Body of pancreas (tissue), 4 donors: ENCODE measurements around the gene TYW1. TPM values are rescaled to one million over a fixed set of nuclear protein-coding genes. Genes with fewer than 3 reads are reported as not detected.
"Not testable (repeated sequence)": the region's sequence is repeated elsewhere in the genome, so short reads cannot be mapped to it uniquely, and the experiment has no call there.

Experiments
- ATAC-seq: fragments of 150-250 bp; one replicate; pipeline ENCODE4 v1.9.1; 2016
- DNase-seq, 4 donors: peaks; one replicate each; pipeline ENCODE4 v3.0.0-alpha.2; 2019
- H3K27ac ChIP-seq, 4 donors: fragments of 200-600 bp; sonication (generic); 1 replicate in 3 of 4; 2 replicates in 1 of 4; pipeline versions ENCODE4 v1.5.1 to v1.6.1; 2016 to 2019; ENCODE audit warnings: mild to moderate bottlenecking in 1 of 4, mixed read lengths in 1 of 4, moderate library complexity in 1 of 4
- H3K27me3 ChIP-seq, 2 donors: fragments of 200-600 bp; sonication (generic); one replicate each; pipeline ENCODE4 v1.6.0; 2016; ENCODE audit warnings: mild to moderate bottlenecking in 1 of 2
- H3K36me3 ChIP-seq, 2 donors: fragments of 200-600 bp; sonication (generic); replicated peaks in 1 of 2; 2 replicates each; pipeline ENCODE4 v1.5.1; 2016; ENCODE audit warnings: low read depth in 2 of 2; ENCODE audit not compliant: insufficient read depth in 1 of 2
- H3K4me1 ChIP-seq: fragments of 200-600 bp; sonication (generic); one replicate; pipeline ENCODE4 v1.6.0; 2016
- H3K4me3 ChIP-seq, 2 donors: fragments of 200-600 bp; sonication (generic); 1 replicate in 1 of 2; 2 replicates in 1 of 2; pipeline ENCODE4 v1.5.1; 2016 to 2019
- H3K9me3 ChIP-seq, 3 donors: fragments of 200-600 bp; sonication (generic); 1 replicate in 2 of 3; 2 replicates in 1 of 3; pipeline ENCODE4 v1.5.1; 2016
- POLR2A ChIP-seq, 3 donors: fragments of 450-650 bp; IDR thresholded peaks; one replicate each; pipeline ENCODE4 v1.6.1; 2016; ENCODE audit warnings: antibody characterized with exemption in 3 of 3, mild to moderate bottlenecking in 2 of 3
- WGBS, 2 donors: methylation state at CpG; one replicate each; pipeline ENCODE4 v1.1.5; 2017; 5-methylcytosine and 5-hydroxymethylcytosine counted together
- intact Hi-C: fragments of 100-400 bp; cut with DNase I; formaldehyde crosslinking; loops from one replicate; pipeline ENCODE4 v1.15.1; 2023
- total RNA-seq, 2 donors: library from RNA; depleted of rRNA; stranded (reverse); fragments of >200 nt; gene quantifications; one replicate each; pipeline ENCODE4 v1.1.0, GENCODE V29; 2016
- TF ChIP-seq, protein P1 (sequence below), 7 experiments: fragments of 450-650 bp in 4 of 7; fragments of 200-600 bp in 3 of 7; sonication (generic) in 3 of 7; IDR thresholded peaks; one replicate each; pipeline ENCODE4 v1.5.1; 2016 to 2019; ENCODE audit warnings: antibody characterized with exemption in 7 of 7

The TYW1 gene
- total RNA-seq, 2 donors from 2014 or later: 7.6 to 15.6 TPM

DNA sequence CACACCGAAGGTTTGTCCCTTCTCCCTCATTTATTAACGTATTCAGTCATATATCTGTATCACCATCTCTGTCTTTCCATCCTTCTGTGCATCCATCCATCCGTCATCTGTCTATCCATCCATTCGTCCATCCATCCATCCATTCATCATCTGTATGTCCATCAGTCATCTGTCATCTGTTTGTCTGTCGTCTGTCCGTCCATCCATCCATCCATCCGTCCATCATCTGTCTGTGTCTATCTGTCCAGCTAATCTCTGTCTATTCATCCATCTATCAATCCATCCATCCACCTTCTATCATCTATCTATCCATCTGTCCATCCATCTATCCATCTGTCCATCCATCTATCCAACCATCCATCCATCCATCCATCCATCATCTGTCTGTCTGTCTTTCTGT is 213.9 kb downstream of the TYW1 start:
- 90 to 92% methylated on average over 7 of the region's 7 CpGs for WGBS, 2 donors
- ATAC-seq: no peak
- H3K27ac ChIP-seq: no peak overlapping the region
- H3K36me3 ChIP-seq: no peaks in the 10 kb centered on the region
- no peak overlapping the region for H3K4me3 ChIP-seq
- intact Hi-C loops: no loop called here
- H3K4me1 ChIP-seq: no peaks in the 10 kb centered on the region
- DNase-seq: no peak
- TF ChIP-seq, protein P1, sequence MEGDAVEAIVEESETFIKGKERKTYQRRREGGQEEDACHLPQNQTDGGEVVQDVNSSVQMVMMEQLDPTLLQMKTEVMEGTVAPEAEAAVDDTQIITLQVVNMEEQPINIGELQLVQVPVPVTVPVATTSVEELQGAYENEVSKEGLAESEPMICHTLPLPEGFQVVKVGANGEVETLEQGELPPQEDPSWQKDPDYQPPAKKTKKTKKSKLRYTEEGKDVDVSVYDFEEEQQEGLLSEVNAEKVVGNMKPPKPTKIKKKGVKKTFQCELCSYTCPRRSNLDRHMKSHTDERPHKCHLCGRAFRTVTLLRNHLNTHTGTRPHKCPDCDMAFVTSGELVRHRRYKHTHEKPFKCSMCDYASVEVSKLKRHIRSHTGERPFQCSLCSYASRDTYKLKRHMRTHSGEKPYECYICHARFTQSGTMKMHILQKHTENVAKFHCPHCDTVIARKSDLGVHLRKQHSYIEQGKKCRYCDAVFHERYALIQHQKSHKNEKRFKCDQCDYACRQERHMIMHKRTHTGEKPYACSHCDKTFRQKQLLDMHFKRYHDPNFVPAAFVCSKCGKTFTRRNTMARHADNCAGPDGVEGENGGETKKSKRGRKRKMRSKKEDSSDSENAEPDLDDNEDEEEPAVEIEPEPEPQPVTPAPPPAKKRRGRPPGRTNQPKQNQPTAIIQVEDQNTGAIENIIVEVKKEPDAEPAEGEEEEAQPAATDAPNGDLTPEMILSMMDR (IDR thresholded peaks at IDR 0.05): no peak
- no peak for TF ChIP-seq POLR2A (IDR thresholded peaks at IDR 0.05)
- no peaks in the 10 kb centered on the region for H3K9me3 ChIP-seq
- H3K27me3 ChIP-seq: no peaks in the 10 kb centered on the region

DNA sequence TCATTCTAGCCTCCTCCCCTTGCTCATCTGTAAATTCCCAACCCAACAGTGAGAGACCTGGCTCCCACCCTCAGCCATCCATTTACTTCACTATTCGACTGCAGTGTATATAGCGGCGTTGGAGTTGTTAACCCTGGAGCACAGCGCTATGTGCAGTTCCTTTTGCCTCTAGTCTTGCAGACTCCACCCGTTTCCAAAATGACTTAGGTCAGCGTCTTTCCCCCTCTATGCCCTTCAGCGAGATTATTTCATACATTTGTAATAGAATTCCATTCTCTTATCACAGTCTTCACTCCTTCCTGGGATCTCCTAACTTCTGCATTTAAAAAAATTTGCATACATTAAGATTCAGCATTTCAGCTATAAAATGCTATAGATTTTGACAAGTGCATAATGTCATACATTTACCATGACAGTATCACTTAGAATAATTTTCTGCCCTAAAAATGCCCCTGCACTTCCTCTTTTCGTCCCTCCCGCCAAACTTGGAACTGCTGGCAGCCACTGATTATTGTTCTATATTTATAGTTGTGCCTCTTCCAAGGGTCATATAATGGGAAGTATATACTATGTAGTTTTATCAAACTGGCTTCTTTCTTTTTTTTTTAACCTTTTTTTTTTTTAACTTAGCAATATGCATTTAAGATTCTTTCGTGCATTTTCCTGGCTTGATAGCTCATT is 215.2 kb downstream of the TYW1 start:
- 83 to 95% methylated on average over 10 of the region's 10 CpGs for WGBS, 2 donors
- H3K9me3 ChIP-seq, intact Hi-C loops, H3K27me3 ChIP-seq, H3K4me3 ChIP-seq, H3K4me1 ChIP-seq, ATAC-seq, DNase-seq, H3K36me3 ChIP-seq, H3K27ac ChIP-seq: not testable (repeated sequence)

DNA sequence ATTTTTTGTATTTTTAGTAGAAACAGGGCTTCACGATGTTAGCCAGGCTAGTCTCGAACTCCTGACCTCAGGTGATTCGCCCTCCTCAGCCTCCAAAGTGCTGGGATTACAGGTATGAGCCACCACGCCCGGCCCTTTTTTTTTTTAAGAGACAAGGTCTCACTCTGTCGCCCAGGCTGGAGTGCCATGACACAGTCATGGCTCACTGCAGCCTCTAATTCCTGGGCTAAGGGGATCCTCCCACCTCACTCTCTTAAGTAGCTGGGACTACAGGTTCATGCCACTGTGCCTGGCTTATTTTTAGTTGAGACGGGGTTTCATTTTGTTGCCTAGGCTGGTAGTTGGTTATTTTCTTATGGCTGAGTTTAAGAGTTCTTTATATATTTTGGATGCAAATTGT is 216.4 kb downstream of the TYW1 start:
- DNase-seq, H3K4me3 ChIP-seq, H3K27ac ChIP-seq, H3K36me3 ChIP-seq, H3K27me3 ChIP-seq, H3K4me1 ChIP-seq, H3K9me3 ChIP-seq, intact Hi-C loops, ATAC-seq: not testable (repeated sequence)
- WGBS, 2 donors: 95 to 97% methylated on average over 7 of the region's 7 CpGs

DNA sequence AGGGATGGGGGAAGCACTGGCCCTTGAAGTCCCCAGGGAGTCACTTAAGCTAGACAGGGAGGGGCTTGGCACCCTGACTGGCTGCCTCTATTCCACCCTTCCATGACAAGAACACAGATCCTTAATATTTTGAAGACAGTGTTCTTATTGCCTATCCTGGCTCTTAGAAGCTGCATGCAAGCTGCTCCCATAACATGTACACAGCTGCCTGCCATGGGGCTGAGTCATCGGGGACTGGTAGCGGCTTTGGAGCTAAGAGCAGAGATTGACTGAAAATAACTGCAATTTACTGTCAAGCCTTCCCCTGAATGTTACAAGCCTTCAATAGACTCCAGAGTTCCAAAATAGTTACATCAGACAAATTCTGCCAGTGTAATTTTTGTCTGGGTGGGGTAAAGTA is 226.9 kb downstream of the TYW1 start:
- H3K4me3 ChIP-seq, intact Hi-C loops, H3K27ac ChIP-seq, H3K9me3 ChIP-seq, ATAC-seq, H3K4me1 ChIP-seq, DNase-seq, H3K36me3 ChIP-seq, H3K27me3 ChIP-seq: not testable (repeated sequence)
- 78 to 96% methylated on average over 2 of the region's 2 CpGs for WGBS, 2 donors

DNA sequence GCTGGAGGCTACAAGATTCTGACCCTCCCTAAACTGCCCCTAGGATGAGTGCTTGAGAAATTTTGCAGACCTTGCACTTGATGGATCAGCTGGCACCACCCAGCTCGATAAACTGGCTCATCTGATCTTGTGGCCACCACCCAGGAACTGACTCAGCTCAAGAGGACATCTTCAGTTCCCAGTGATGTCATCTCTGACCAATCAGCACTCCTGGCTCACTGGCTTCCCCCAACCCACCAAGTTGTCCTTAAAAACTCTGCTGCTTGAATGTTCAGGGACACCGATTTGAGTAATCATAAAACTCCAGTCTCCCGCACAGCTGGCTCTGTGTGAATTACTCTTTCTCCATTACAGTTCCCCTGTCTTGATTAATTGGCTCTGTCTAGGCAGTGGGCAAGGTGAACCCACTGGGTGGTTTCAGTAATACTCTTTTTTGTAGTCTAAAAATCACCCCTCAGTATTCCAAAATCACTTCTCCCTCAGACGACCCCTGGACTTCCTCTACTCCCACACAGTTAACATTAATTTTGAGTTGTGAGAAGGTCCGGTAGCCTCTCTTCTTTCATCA is 229.8 kb downstream of the TYW1 start:
- H3K9me3 ChIP-seq, H3K36me3 ChIP-seq, H3K27ac ChIP-seq, H3K4me1 ChIP-seq, intact Hi-C loops, H3K4me3 ChIP-seq, ATAC-seq, H3K27me3 ChIP-seq: not testable (repeated sequence)
- WGBS, 2 donors: 74 to 82% methylated on average over 5 of the region's 5 CpGs
- DNase-seq: peak in 1 of 4 donors; percentile 4

DNA sequence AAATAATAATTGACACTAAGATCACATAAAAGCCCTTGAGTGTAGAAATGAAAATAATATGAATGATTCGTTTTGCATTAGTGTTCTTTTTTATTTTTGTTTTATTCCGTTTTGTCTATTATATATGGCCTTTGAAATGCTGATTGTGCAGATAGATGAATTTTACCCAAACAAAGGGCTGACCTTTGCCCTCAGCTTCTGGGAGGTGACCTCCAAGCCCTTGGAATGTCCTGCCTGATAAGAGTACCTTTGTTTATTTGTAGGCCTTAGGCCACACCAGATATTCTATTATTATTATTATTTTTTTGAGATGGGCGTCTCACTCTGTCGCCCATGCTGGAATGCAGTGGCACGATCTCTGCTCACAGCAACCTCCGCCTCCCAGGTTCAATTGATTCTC is 230.3 kb downstream of the TYW1 start:
- WGBS, 2 donors: 85 to 97% methylated on average over 6 of the region's 6 CpGs
- H3K27me3 ChIP-seq, DNase-seq, H3K4me1 ChIP-seq, H3K9me3 ChIP-seq, H3K27ac ChIP-seq, H3K36me3 ChIP-seq, H3K4me3 ChIP-seq, ATAC-seq, intact Hi-C loops: not testable (repeated sequence)

DNA sequence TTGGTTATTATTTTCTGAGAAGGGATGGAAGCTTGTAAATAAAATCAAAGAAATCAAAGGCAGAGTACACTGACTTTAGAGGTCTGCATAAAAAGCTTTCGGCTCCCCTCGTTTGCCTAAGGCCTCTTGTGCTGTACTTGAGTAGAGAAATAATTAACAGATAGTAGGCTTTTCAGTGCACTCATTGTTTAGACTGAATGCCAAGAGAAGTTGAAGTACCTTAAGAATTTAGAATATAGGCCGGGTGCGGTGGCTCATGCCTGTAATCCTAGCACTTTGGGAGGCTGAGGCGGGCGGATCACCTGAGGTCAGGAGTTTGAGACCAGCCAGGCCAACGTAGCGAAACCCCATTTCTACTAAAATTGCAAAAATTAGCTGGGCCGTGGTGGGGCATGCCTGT is 232.4 kb downstream of the TYW1 start:
- H3K36me3 ChIP-seq, H3K4me3 ChIP-seq, H3K4me1 ChIP-seq, H3K27ac ChIP-seq, ATAC-seq, DNase-seq, H3K9me3 ChIP-seq, H3K27me3 ChIP-seq, intact Hi-C loops: not testable (repeated sequence)
- WGBS, 2 donors: 89 to 99% methylated on average over 9 of the region's 9 CpGs

DNA sequence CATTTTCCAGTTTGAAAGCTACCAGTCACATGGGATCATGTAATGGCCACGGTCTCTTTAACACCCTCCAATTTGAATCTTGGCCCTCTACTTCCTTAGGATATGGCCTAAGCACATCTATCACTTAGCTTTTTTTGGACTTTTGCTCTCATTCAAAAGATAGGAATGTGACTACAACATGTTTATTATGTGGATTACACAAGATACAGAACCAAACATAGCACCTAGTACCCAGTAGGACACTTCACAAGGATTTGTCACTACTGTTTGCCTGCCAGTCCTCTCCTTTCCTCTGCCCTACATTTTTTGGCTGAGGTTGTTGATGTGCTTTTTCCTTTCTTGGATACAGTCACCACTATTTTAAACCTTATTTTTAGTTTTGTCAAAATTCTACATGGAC is 233.4 kb downstream of the TYW1 start:
- H3K27ac ChIP-seq, H3K4me1 ChIP-seq, intact Hi-C loops, ATAC-seq, H3K9me3 ChIP-seq, H3K27me3 ChIP-seq, H3K36me3 ChIP-seq, DNase-seq, H3K4me3 ChIP-seq: not testable (repeated sequence)
- WGBS, 2 donors: 80 to 91% methylated on average over 1 of the region's 1 CpG

DNA sequence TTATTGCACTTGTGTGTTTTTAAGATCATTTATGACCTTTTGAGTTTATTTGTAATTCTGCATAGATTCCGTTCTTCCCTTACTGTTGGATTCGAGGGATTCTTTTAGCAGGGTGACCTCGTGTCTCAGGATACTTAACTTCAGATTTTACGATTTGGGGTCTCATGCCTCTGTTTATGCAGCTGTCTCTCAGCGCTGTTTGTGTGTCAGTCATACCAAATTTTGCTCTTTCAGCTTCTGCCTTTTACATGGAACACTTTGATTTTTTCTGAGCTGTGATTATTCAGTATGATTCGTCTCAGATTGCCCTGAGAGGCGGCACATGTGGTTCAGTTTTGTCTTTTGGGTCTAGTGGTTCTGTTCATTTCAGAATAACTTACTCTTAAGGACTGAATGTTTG is 236.9 kb downstream of the TYW1 start:
- H3K9me3 ChIP-seq, intact Hi-C loops, H3K36me3 ChIP-seq, ATAC-seq, H3K27ac ChIP-seq, H3K27me3 ChIP-seq, DNase-seq, H3K4me1 ChIP-seq, H3K4me3 ChIP-seq: not testable (repeated sequence)
- 96 to 97% methylated on average over 6 to 7 of the region's 7 CpGs for WGBS, 2 donors

DNA sequence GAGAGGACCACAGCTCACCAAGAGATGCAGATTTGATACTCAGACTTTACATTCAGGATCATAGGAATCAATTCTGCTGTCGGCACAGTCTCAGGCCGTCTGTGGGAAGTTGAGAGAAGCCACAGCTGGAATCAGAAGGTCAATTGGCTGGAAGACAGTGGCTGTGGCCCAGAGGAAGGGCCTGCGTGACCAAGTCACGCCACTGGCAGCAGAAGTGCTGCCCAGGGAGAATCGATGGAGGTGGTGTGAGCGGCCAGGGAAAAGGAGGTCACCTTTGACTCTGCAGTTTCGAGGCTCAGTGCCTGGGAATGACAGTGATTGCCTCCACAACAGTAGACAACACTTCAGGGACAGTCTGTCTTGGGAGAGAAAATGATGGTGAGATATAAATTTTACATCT is 239.6 kb downstream of the TYW1 start:
- ATAC-seq, intact Hi-C loops: not testable (repeated sequence)
- WGBS, 2 donors: 47 to 61% methylated on average over 7 of the region's 7 CpGs

DNA sequence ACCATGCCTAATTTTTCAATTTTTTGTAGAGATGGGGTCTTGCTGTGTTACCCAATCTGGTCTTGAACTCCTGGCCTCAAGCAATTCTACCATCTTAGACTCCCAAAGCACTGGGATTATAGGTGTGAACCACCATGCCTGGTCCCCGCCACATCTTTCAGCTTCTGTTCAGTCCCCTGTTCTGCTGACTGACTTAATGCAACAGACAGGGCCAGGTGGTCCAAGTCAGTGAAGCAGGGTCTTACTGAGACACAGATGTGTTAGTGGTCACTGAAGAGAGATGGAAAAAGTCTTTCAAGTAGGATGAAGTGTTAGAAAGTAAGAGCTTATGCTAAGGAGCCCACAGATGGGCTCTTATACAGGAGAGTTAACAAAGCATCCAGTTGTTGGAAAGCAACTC is 246.2 kb downstream of the TYW1 start:
- H3K27ac ChIP-seq, H3K9me3 ChIP-seq, H3K36me3 ChIP-seq, intact Hi-C loops, DNase-seq, H3K4me1 ChIP-seq, ATAC-seq, H3K4me3 ChIP-seq, H3K27me3 ChIP-seq: not testable (repeated sequence)
- WGBS, 2 donors: 85 to 100% methylated on average over 1 of the region's 1 CpG

More for the DNA sequence above, 239.6 kb downstream of the TYW1 start:
- H3K9me3 ChIP-seq, H3K27ac ChIP-seq, H3K27me3 ChIP-seq, H3K4me1 ChIP-seq, H3K4me3 ChIP-seq, DNase-seq, H3K36me3 ChIP-seq: not testable (repeated sequence)
